H4 (cell line): ENCODE data around the gene VIPR2. TPM values are rescaled to one million over a fixed set of nuclear protein-coding genes. Genes with fewer than 3 reads are reported as not detected.
"Not testable (repeated sequence)": the region's sequence is repeated elsewhere in the genome, so short reads cannot be mapped to it uniquely, and the experiment has no call there.

Experiments
- DNase-seq: peaks from one replicate; pipeline ENCODE4 v3.0.0-alpha.2; 2015; ENCODE audit warnings: low spot score
- total RNA-seq: library from RNA; depleted of rRNA; stranded (reverse); fragments of >200 nt; shearing (Covaris generic); gene quantifications from 2 replicates; pipeline ENCODE4 v1.2.3, GENCODE V29; 2014

Gene VIPR2
- total RNA-seq, 1 experiment from 2014 or later, result 0.77 TPM

GRCh38 chr7:159140170-159140910 lies 4.3 kb downstream of the VIPR2 start:
- no peak for DNase-seq

GRCh38 chr7:159139639-159140038 lies 5.0 kb downstream of the VIPR2 start:
- no peak for DNase-seq

- no peak for DNase-seq
Observed at GRCh38 chr7:159139202-159139601, 5.5 kb downstream of the VIPR2 start.

- no peak for DNase-seq
Observed at GRCh38 chr7:159138508-159138907, 6.2 kb downstream of the VIPR2 start.

- no peak for DNase-seq
Observed at GRCh38 chr7:159137906-159138305, 6.8 kb downstream of the VIPR2 start.

GRCh38 chr7:159136846-159137245 lies 7.8 kb downstream of the VIPR2 start:
- no peak for DNase-seq

GRCh38 chr7:159136442-159136841 lies 8.2 kb downstream of the VIPR2 start:
- no peak for DNase-seq

- DNase-seq, result no peak
Observed at GRCh38 chr7:159136013-159136412, 8.7 kb downstream of the VIPR2 start.

GRCh38 chr7:159132670-159133443 lies 11.8 kb downstream of the VIPR2 start:
- DNase-seq, result not testable (repeated sequence)

- DNase-seq, result no peak
Observed at GRCh38 chr7:159130820-159131219, 13.8 kb downstream of the VIPR2 start.

- no peak for DNase-seq
Observed at GRCh38 chr7:159130199-159130775, 14.4 kb downstream of the VIPR2 start.

GRCh38 chr7:159128767-159129166 lies 15.9 kb downstream of the VIPR2 start:
- DNase-seq, result no peak

GRCh38 chr7:159127691-159128642 lies 16.7 kb downstream of the VIPR2 start:
- no peak for DNase-seq

- DNase-seq, result no peak
Observed at GRCh38 chr7:159126311-159127260, 18.1 kb downstream of the VIPR2 start.

GRCh38 chr7:159125955-159126270 lies 18.8 kb downstream of the VIPR2 start:
- no peak for DNase-seq

GRCh38 chr7:159125104-159125954 lies 19.3 kb downstream of the VIPR2 start:
- no peak for DNase-seq

- DNase-seq, result not testable (repeated sequence)
Observed at GRCh38 chr7:159123793-159124192, 20.9 kb downstream of the VIPR2 start.

- DNase-seq, result not testable (repeated sequence)
Observed at GRCh38 chr7:159123294-159123693, 21.4 kb downstream of the VIPR2 start.

- no peak for DNase-seq
Observed at GRCh38 chr7:159122276-159122675, 22.4 kb downstream of the VIPR2 start.

GRCh38 chr7:159121476-159121875 lies 23.2 kb downstream of the VIPR2 start:
- DNase-seq, result no peak
